ENCODE results near the gene IFFO2.

GRCh38 chr1:18884419-18884717 is 72.1 kb downstream of the IFFO2 start:
- TF ChIP-seq REST (IDR thresholded peaks at IDR 0.05; ENCODE audit: insufficient read depth in 1 of 2, low read depth in 2 of 2, low read length in 2 of 2) (no peak), SIN3A (IDR thresholded peaks at IDR 0.05; ENCODE audit: borderline replicate concordance, insufficient read depth, low read length) (no peak), TAF1 (IDR thresholded peaks at IDR 0.05; ENCODE audit: borderline replicate concordance, insufficient read depth, low read length) (no peak)
